Osteoblast (primary cell): ENCODE measurements around the gene ARMC3. TPM values are rescaled to one million over a fixed set of nuclear protein-coding genes. Genes with fewer than 3 reads are reported as not detected.
"Not testable (repeated sequence)": the region's sequence is repeated elsewhere in the genome, so short reads cannot be mapped to it uniquely, and the experiment has no call there.

Experiments
- DNase-seq: peaks from one replicate; pipeline ENCODE4 v3.0.0; 2011; ENCODE audit warnings: low spot score, mixed read lengths; ENCODE audit not compliant: insufficient read length; ENCODE audit errors: missing footprints
- H2AFZ ChIP-seq: 2 replicates; pipeline ENCODE4 v1.6.0; 2011; ENCODE audit warnings: mild to moderate bottlenecking, low read length
- H3K27ac ChIP-seq: 2 replicates; pipeline ENCODE4 v1.5.1; 2011; ENCODE audit warnings: mild to moderate bottlenecking, low read depth, low read length, moderate library complexity
- H3K27me3 ChIP-seq: 2 replicates; pipeline ENCODE4 v1.6.0; 2012; ENCODE audit warnings: mild to moderate bottlenecking, control low read depth, inconsistent platforms, low read length, moderate library complexity; ENCODE audit not compliant: insufficient read depth
- H3K36me3 ChIP-seq: 2 replicates; pipeline ENCODE4 v1.5.1; 2011; ENCODE audit warnings: mild to moderate bottlenecking, low read length, control low read depth, moderate library complexity; ENCODE audit not compliant: insufficient read depth
- H3K4me1 ChIP-seq: 2 replicates; pipeline ENCODE4 v1.5.1; 2011; ENCODE audit warnings: mild to moderate bottlenecking, low read length, control low read depth, moderate library complexity; ENCODE audit not compliant: insufficient read depth
- H3K4me2 ChIP-seq: 2 replicates; pipeline ENCODE4 v1.6.0; 2011; ENCODE audit warnings: mild to moderate bottlenecking, low read length; ENCODE audit not compliant: insufficient read depth
- H3K4me3 ChIP-seq: fragments of 200-600 bp; sonication (generic); 3 replicates; pipeline ENCODE4 v1.5.1; 2012; ENCODE audit warnings: mild to moderate bottlenecking, low read length, inconsistent platforms; ENCODE audit not compliant: insufficient read depth
- H3K79me2 ChIP-seq: 2 replicates; pipeline ENCODE4 v1.6.0; 2012; ENCODE audit warnings: mild to moderate bottlenecking, low read length, control low read depth, inconsistent platforms; ENCODE audit not compliant: insufficient read depth
- H3K9me3 ChIP-seq: 2 replicates; pipeline ENCODE4 v1.5.1; 2011; ENCODE audit warnings: low read depth, low read length, control low read depth
- H4K20me1 ChIP-seq: 2 replicates; pipeline ENCODE4 v1.6.0; 2012; ENCODE audit warnings: mild to moderate bottlenecking, low read length, control low read depth; ENCODE audit not compliant: insufficient read depth
- total RNA-seq: library from RNA; depleted of rRNA; stranded (reverse); fragments of >200 nt; gene quantifications from 2 replicates; pipeline ENCODE4 v1.2.3, GENCODE V29; 2012
- TF ChIP-seq, protein P1 (sequence below): IDR thresholded peaks from 2 replicates; pipeline ENCODE4 v1.5.1; 2011; ENCODE audit warnings: mild to moderate bottlenecking, low read depth, low read length, moderate library complexity; ENCODE audit errors: extremely low read depth

Gene ARMC3
- total RNA-seq, 1 donor, result under 0.01 TPM

DNA sequence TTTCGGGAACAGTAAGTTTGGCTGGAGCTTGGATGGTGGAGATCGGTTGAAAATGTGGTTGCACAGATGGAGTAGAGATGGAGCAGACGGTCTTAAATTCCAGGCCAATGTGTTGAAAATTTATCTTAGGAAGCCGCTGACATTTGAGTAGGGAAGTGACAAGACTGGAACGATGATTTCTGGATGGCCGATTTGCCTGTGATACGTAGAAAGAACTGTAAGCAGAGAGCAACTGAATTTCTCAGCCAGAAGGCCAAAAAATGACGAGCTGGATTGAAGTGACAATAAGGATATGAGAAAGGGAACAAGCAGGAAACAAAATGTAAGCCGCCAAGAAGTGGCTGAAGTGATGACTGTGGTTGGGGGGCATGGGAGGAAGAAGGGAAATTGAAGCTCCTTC is 687 bp upstream of the ARMC3 start:
- Histone ChIP-seq H4K20me1 (no peaks in the 10 kb centered on the region), H3K79me2 (no peaks in the 10 kb centered on the region), H3K27me3 (peaks cover 7% of the 10 kb centered on the region), H3K4me1 (no peaks in the 10 kb centered on the region), H3K9me3 (no peaks in the 10 kb centered on the region), H3K4me2 (peak overlapping the region; percentile 72), H3K36me3 (no peaks in the 10 kb centered on the region), H3K4me3 (no peak overlapping the region), H2AFZ (peak overlapping the region; percentile 79), H3K27ac (no peak overlapping the region)
- TF ChIP-seq, protein P1, sequence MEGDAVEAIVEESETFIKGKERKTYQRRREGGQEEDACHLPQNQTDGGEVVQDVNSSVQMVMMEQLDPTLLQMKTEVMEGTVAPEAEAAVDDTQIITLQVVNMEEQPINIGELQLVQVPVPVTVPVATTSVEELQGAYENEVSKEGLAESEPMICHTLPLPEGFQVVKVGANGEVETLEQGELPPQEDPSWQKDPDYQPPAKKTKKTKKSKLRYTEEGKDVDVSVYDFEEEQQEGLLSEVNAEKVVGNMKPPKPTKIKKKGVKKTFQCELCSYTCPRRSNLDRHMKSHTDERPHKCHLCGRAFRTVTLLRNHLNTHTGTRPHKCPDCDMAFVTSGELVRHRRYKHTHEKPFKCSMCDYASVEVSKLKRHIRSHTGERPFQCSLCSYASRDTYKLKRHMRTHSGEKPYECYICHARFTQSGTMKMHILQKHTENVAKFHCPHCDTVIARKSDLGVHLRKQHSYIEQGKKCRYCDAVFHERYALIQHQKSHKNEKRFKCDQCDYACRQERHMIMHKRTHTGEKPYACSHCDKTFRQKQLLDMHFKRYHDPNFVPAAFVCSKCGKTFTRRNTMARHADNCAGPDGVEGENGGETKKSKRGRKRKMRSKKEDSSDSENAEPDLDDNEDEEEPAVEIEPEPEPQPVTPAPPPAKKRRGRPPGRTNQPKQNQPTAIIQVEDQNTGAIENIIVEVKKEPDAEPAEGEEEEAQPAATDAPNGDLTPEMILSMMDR, result no peak
- no peak for DNase-seq

DNA sequence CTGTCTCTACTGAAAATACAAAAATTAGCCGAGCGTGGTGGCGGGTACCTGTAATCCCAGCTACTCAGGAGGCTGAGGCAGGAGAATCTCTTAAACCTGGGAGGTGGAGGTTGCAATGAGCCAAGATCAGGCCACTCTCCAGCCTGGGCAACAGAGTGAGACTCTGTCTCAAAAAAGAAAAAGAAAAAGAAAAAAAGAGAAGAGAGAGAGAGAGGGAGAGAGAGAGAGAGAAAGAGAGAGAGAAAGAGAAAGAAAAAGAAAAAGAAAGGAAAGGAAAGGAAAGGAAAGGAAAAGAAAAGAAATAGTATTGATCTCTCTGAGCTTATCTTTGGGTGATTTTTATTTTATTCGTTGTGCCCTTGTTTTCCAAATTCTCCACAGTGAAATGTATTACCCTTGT is 1.2 kb downstream of the ARMC3 start:
- H3K9me3 ChIP-seq, H3K4me3 ChIP-seq, H3K36me3 ChIP-seq: not testable (repeated sequence)

DNA sequence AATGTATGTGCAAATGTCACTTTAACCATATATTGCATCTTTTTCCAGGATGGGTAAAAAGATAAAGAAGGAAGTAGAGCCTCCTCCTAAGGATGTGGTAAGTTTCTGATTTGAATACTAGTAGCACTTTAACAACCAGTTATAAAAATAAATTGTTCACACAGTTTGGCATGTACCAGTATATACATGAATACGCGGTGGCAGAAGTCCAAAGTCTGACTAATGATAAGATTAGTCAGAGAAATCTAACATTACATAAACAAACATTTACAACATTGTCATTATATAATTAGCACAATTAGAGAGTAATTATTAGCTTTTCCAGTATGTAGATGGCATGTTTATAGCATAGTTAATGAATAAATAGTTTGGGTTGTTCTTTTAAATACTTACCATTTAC is 4.1 kb downstream of the ARMC3 start:
- TF ChIP-seq, protein P1, result no peak
- Histone ChIP-seq H3K9me3 (no peaks in the 10 kb centered on the region), H4K20me1 (no peaks in the 10 kb centered on the region), H3K79me2 (no peaks in the 10 kb centered on the region), H3K4me1 (peaks cover 5% of the 10 kb centered on the region), H3K27ac (no peak overlapping the region), H3K27me3 (peaks cover 6% of the 10 kb centered on the region), H2AFZ (no peak overlapping the region), H3K4me3 (no peak overlapping the region), H3K36me3 (no peaks in the 10 kb centered on the region), H3K4me2 (no peak overlapping the region)
- no peak for DNase-seq

More for the DNA sequence above, 1.2 kb downstream of the ARMC3 start:
- not testable (repeated sequence) for DNase-seq, H3K4me2 ChIP-seq, H3K4me1 ChIP-seq, H2AFZ ChIP-seq, H3K27ac ChIP-seq, H4K20me1 ChIP-seq, H3K79me2 ChIP-seq, H3K27me3 ChIP-seq

DNA sequence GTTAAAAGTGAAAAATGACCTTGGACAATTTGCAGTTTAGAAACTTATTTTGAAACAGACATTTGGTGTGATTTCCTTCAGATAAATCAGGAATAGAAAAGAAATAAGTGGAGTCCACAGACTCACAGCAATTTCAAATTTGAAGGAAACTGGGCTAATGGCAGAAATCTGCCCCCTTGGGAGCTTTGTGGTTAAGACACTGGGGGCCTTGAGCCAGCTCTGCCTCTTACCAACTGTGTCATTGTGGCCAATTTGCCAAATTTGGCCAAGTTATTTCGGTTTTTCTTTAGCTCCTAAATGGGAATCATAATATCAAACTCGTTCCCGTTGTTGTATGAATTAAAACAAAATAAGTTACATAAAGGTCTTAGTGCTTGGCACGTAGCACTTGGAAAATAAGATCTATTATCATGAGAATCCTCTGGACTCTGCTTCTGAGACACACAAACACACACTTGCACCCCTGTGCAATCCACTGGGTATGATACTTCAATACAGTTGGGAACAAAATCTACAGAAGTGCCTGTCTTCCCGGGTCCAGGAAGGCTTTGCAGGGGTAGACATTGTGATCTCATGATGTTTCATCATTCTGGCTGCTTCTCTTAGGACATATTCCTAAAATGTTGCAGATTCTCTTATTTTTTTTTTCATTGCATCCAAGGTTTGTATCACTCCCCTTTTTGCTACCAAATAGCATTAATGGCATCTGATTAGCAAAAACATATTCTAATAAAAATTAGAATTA is 4.9 kb downstream of the ARMC3 start:
- no peak for DNase-seq

More for the DNA sequence above, 4.9 kb downstream of the ARMC3 start:
- TF ChIP-seq, protein P1, result no peak
- H3K4me3 ChIP-seq, result peak overlapping the region; percentile 21
- H3K9me3 ChIP-seq, result no peaks in the 10 kb centered on the region
- H3K27me3 ChIP-seq, result no peaks in the 10 kb centered on the region
- H3K27ac ChIP-seq, result no peak overlapping the region
- H3K4me1 ChIP-seq, result peaks cover 5% of the 10 kb centered on the region
- H4K20me1 ChIP-seq, result no peaks in the 10 kb centered on the region
- peak overlapping the region; percentile 6 for H3K4me2 ChIP-seq
- H3K36me3 ChIP-seq, result no peaks in the 10 kb centered on the region
- H2AFZ ChIP-seq, result no peak overlapping the region
- H3K79me2 ChIP-seq, result no peaks in the 10 kb centered on the region
